ENCODE results near the gene PRRG3.

Gene PRRG3

GRCh38 chrX:151704041-151704663, 8.9 kb downstream of the PRRG3 start:
- DNase-seq (ENCODE audit: low read depth in 2 of 3, low spot score in 1 of 3): no peak

GRCh38 chrX:151708821-151709220, 13.6 kb downstream of the PRRG3 start:
- no peak for DNase-seq (ENCODE audit: low read depth in 2 of 3, low spot score in 1 of 3)

GRCh38 chrX:151710457-151710856, 15.2 kb downstream of the PRRG3 start:
- no peak for DNase-seq (ENCODE audit: low read depth in 2 of 3, low spot score in 1 of 3)

GRCh38 chrX:151711154-151711553, 15.9 kb downstream of the PRRG3 start:
- no peak for DNase-seq (ENCODE audit: low read depth in 2 of 3, low spot score in 1 of 3)

GRCh38 chrX:151711787-151712186, 16.5 kb downstream of the PRRG3 start:
- DNase-seq (ENCODE audit: low read depth in 2 of 3, low spot score in 1 of 3): no peak

- no peak for DNase-seq (ENCODE audit: low read depth in 2 of 3, low spot score in 1 of 3)
Observed at GRCh38 chrX:151712253-151712652, 17.0 kb downstream of the PRRG3 start.

- peak in 1 of 3 donors; percentile 2 for DNase-seq (ENCODE audit: low read depth in 2 of 3, low spot score in 1 of 3)
Observed at GRCh38 chrX:151713849-151714248, 18.6 kb downstream of the PRRG3 start.

GRCh38 chrX:151714362-151714761, 19.1 kb downstream of the PRRG3 start:
- DNase-seq (ENCODE audit: low read depth in 2 of 3, low spot score in 1 of 3): no peak

- no peak for DNase-seq (ENCODE audit: low read depth in 2 of 3, low spot score in 1 of 3)
Observed at GRCh38 chrX:151715752-151716151, 20.5 kb downstream of the PRRG3 start, which contains the start of gene FATE1. Gene FATE1, plus strand, starts transcription at chrX:151716035. Its CDS starts 85 bp downstream, at chrX:151716120.

- DNase-seq (ENCODE audit: low read depth in 2 of 3, low spot score in 1 of 3): peak in 1 of 3 donors; percentile 3
Observed at GRCh38 chrX:151722241-151722846, 27.1 kb downstream of the PRRG3 start.

- DNase-seq (ENCODE audit: low read depth in 2 of 3, low spot score in 1 of 3): no peak
Observed at GRCh38 chrX:151723156-151723760, 28.0 kb downstream of the PRRG3 start.

- DNase-seq (ENCODE audit: low read depth in 2 of 3, low spot score in 1 of 3): no peak
Observed at GRCh38 chrX:151724563-151725337, 29.5 kb downstream of the PRRG3 start.

- DNase-seq (ENCODE audit: low read depth in 2 of 3, low spot score in 1 of 3): no peak
Observed at GRCh38 chrX:151725338-151725614, 30.0 kb downstream of the PRRG3 start.

GRCh38 chrX:151726751-151727150, 31.5 kb downstream of the PRRG3 start:
- no peak for DNase-seq (ENCODE audit: low read depth in 2 of 3, low spot score in 1 of 3)

- no peak for DNase-seq (ENCODE audit: low read depth in 2 of 3, low spot score in 1 of 3)
Observed at GRCh38 chrX:151727346-151727745, 32.1 kb downstream of the PRRG3 start.

GRCh38 chrX:151729056-151729725, 33.9 kb downstream of the PRRG3 start:
- DNase-seq (ENCODE audit: low read depth in 2 of 3, low spot score in 1 of 3): no peak

GRCh38 chrX:151734446-151734845, 39.2 kb downstream of the PRRG3 start, which contains the start of gene CNGA2:
Gene CNGA2, plus strand, starts transcription at chrX:151734746. Its CDS starts 3,738 bp downstream, at chrX:151738484.
- DNase-seq (ENCODE audit: low read depth in 2 of 3, low spot score in 1 of 3): no peak

GRCh38 chrX:151735219-151735618, 40.0 kb downstream of the PRRG3 start:
- no peak for DNase-seq (ENCODE audit: low read depth in 2 of 3, low spot score in 1 of 3)

- no peak for DNase-seq (ENCODE audit: low read depth in 2 of 3, low spot score in 1 of 3)
Observed at GRCh38 chrX:151736685-151737084, 41.4 kb downstream of the PRRG3 start.

GRCh38 chrX:151737494-151737893, 42.2 kb downstream of the PRRG3 start:
- no peak for DNase-seq (ENCODE audit: low read depth in 2 of 3, low spot score in 1 of 3)

GRCh38 chrX:151738751-151739150, 43.5 kb downstream of the PRRG3 start:
- no peak for DNase-seq (ENCODE audit: low read depth in 2 of 3, low spot score in 1 of 3)

Data from stimulated activated CD4-positive, alpha-beta T cell treated with anti-CD3 and anti-CD28 coated beads, Interleukin-12 subunit alpha, Interleukin-12 subunit beta, amount 100 ng/mL, for 48 hours (primary cell).